CD4-positive, alpha-beta T cell (primary cell): ENCODE results near the gene LRGUK. TPM values are rescaled to one million over a fixed set of nuclear protein-coding genes. Genes with fewer than 3 reads are reported as not detected.

ENCODE experiments used
- ATAC-seq: fragments of 200-7000 bp; cut with Tn5 transposase; one replicate; pipeline ENCODE4 v1.10.0; 2022; ENCODE audit warnings: mild to moderate bottlenecking; ENCODE audit not compliant: poor library complexity
- CTCF ChIA-PET: fragments of 350-600 bp; sonication (Branson Sonifier 250); formaldehyde crosslinking; loops from one replicate; lab custom pipeline; 2021; ENCODE audit warnings: antibody characterized with exemption, inconsistent platforms; lab: Charles Lee
- POLR2A ChIA-PET: fragments of 350-600 bp; sonication (Branson Sonifier 250); formaldehyde crosslinking; loops from one replicate; lab custom pipeline; 2021; ENCODE audit warnings: antibody characterized with exemption, inconsistent platforms; lab: Charles Lee
- DNase-seq, 14 experiments: peaks; one replicate each; pipeline ENCODE4 v3.0.0-alpha.2; 2013 to 2020; ENCODE audit warnings: mixed read lengths in 2 of 14
- H3K27ac ChIP-seq, 2 donors: one replicate each; pipeline versions ENCODE4 v1.5.1 to v1.7.0; 2013; ENCODE audit warnings: low read length in 2 of 2, low read depth in 1 of 2, mild to moderate bottlenecking in 1 of 2
- H3K27me3 ChIP-seq, 2 experiments: 1 replicate in 1 of 2; 2 replicates in 1 of 2; pipeline versions ENCODE4 v1.6.1 to v1.7.0; 2013; ENCODE audit warnings: low read length in 2 of 2, control low read depth in 1 of 2, mild to moderate bottlenecking in 1 of 2, moderate library complexity in 1 of 2; ENCODE audit not compliant: insufficient read depth in 2 of 2, control insufficient read depth in 1 of 2
- H3K36me3 ChIP-seq: one replicate; pipeline ENCODE4 v1.6.1; 2013; ENCODE audit warnings: low read length, control low read depth; ENCODE audit not compliant: insufficient read depth
- H3K4me1 ChIP-seq: one replicate; pipeline ENCODE4 v1.6.1; 2013; ENCODE audit warnings: low read length, control low read depth; ENCODE audit not compliant: insufficient read depth
- H3K4me3 ChIP-seq: one replicate; pipeline ENCODE4 v1.5.1; 2013; ENCODE audit warnings: mild to moderate bottlenecking, low read length, moderate library complexity
- H3K9me3 ChIP-seq, 2 experiments: 1 replicate in 1 of 2; 2 replicates in 1 of 2; pipeline versions ENCODE4 v1.6.1 to v1.7.0; 2013; ENCODE audit warnings: low read length in 2 of 2, mild to moderate bottlenecking in 2 of 2, control low read depth in 1 of 2, moderate library complexity in 1 of 2; ENCODE audit not compliant: control insufficient read depth in 1 of 2, insufficient read depth in 1 of 2
- H3K27ac Mint-ChIP-seq: one replicate; pipeline ENCODE4 v1.8.0; 2020; ENCODE audit warnings: mixed read lengths
- H3K27me3 Mint-ChIP-seq: one replicate; pipeline ENCODE4 v1.8.0; 2021; ENCODE audit warnings: mixed read lengths
- H3K36me3 Mint-ChIP-seq: one replicate; pipeline ENCODE4 v1.8.0; 2021; ENCODE audit warnings: low read depth, mixed read lengths
- H3K4me1 Mint-ChIP-seq: one replicate; pipeline ENCODE4 v1.8.0; 2021; ENCODE audit warnings: low read depth, mixed read lengths
- H3K4me3 Mint-ChIP-seq: one replicate; pipeline ENCODE4 v1.8.0; 2020; ENCODE audit warnings: mild to moderate bottlenecking, mixed read lengths
- H3K9me3 Mint-ChIP-seq: one replicate; pipeline ENCODE4 v1.8.0; 2020; ENCODE audit warnings: mixed read lengths
- CTCF ChIP-seq: fragments of 200-600 bp; IDR thresholded peaks from one replicate; pipeline ENCODE4 v1.8.0; 2022; ENCODE audit warnings: antibody characterized with exemption, mild to moderate bottlenecking
- intact Hi-C, 2 experiments: fragments of 100-400 bp; cut with DNase I in 1 of 2; cut with micrococcal nuclease in 1 of 2; formaldehyde crosslinking; loops; one replicate each; pipeline versions ENCODE4 v1.15.1 to v1.9.0; 2023 to 2025; cut with DNase I, micrococcal nuclease
- total RNA-seq, 174 experiments: library from RNA in 2 of 174; stranded (reverse) in 2 of 174; gene quantifications; one replicate each; pipeline ENCODE4 v1.2.3 and lab custom pipeline; 2021 to 2026

The LRGUK gene
- total RNA-seq, 2 experiments from 2014 or later: 0.20 to 0.27 TPM

- no peaks in the 10 kb centered on the region for H3K4me1 Mint-ChIP-seq
- ChIA-PET POLR2A (no interaction called here), CTCF (no interaction called here)
- TF ChIP-seq CTCF: no peak
- Histone ChIP-seq H3K4me1 (no peaks in the 10 kb centered on the region), H3K36me3 (no peaks in the 10 kb centered on the region), H3K27ac (no peak overlapping the region), H3K9me3 (peaks cover 6 to 9% of the 10 kb centered on the region in 2 experiments), H3K27me3 (no peaks in the 10 kb centered on the region), H3K4me3 (no peak overlapping the region)
- intact Hi-C loops: no loop called here
- DNase-seq (no peak), ATAC-seq (no peak)
- H3K27me3 Mint-ChIP-seq: peaks cover 24% of the 10 kb centered on the region
- H3K27ac Mint-ChIP-seq: no peak overlapping the region
- no peak overlapping the region for H3K4me3 Mint-ChIP-seq
- H3K36me3 Mint-ChIP-seq: no peaks in the 10 kb centered on the region
- H3K9me3 Mint-ChIP-seq: peaks cover 7% of the 10 kb centered on the region
These were observed 107.1 kb downstream of the LRGUK start for GRCh38 chr7:134234216-134234615.

GRCh38 chr7:134245253-134245652, 118.1 kb downstream of the LRGUK start:
- H3K4me1 ChIP-seq: no peaks in the 10 kb centered on the region
- no peaks in the 10 kb centered on the region for H3K27me3 ChIP-seq
- Mint-ChIP-seq H3K27ac (no peak overlapping the region), H3K9me3 (peaks cover under 1% of the 10 kb centered on the region), H3K27me3 (no peaks in the 10 kb centered on the region), H3K4me3 (no peak overlapping the region), H3K36me3 (no peaks in the 10 kb centered on the region), H3K4me1 (no peaks in the 10 kb centered on the region)
- ATAC-seq: no peak
- TF ChIP-seq CTCF: no peak
- CTCF ChIA-PET: no interaction called here
- DNase-seq: no peak
- intact Hi-C loops: no loop called here
- no peaks in the 10 kb centered on the region for H3K36me3 ChIP-seq
- no peak overlapping the region for H3K27ac ChIP-seq
- POLR2A ChIA-PET: no interaction called here
- no peaks in the 10 kb centered on the region for H3K9me3 ChIP-seq
- H3K4me3 ChIP-seq: no peak overlapping the region

- Histone ChIP-seq H3K9me3 (no peaks in the 10 kb centered on the region), H3K27ac (no peak overlapping the region), H3K27me3 (no peaks in the 10 kb centered on the region), H3K4me1 (no peaks in the 10 kb centered on the region), H3K4me3 (no peak overlapping the region), H3K36me3 (no peaks in the 10 kb centered on the region)
- Mint-ChIP-seq H3K4me1 (no peaks in the 10 kb centered on the region), H3K4me3 (no peak overlapping the region), H3K27me3 (no peaks in the 10 kb centered on the region), H3K9me3 (no peaks in the 10 kb centered on the region), H3K36me3 (no peaks in the 10 kb centered on the region), H3K27ac (no peak overlapping the region)
- intact Hi-C loops: no loop called here
- ChIA-PET POLR2A (no interaction called here), CTCF (no interaction called here)
- TF ChIP-seq CTCF: no peak
- ATAC-seq (no peak), DNase-seq (no peak)
These were observed 119.2 kb downstream of the LRGUK start for GRCh38 chr7:134246347-134246746.
